ENCODE results near the gene TASP1. TPM values are rescaled to one million over a fixed set of nuclear protein-coding genes. Genes with fewer than 3 reads are reported as not detected.

TASP1 gene
- total RNA-seq, 1 donor from 2014 or later: 22.8 TPM

GRCh38 chr20:13425381-13426135 lies 213.2 kb downstream of the TASP1 start:
- Mint-ChIP-seq H3K4me3 (no peak overlapping the region), H3K9me3 (no peaks in the 10 kb centered on the region), H3K36me3 (peaks cover 9% of the 10 kb centered on the region), H3K27me3 (ENCODE audit: low read depth) (no peaks in the 10 kb centered on the region), H3K27ac (no peak overlapping the region), H3K4me1 (peaks cover 23% of the 10 kb centered on the region)
- no peak for TF ChIP-seq CTCF (IDR thresholded peaks at IDR 0.05; ENCODE audit: unreplicated experiment)
- no peak for DNase-seq (ENCODE audit: low spot score in 2 of 2, unreplicated experiment in 2 of 2)

- H3K27me3 Mint-ChIP-seq (ENCODE audit: low read depth): no peaks in the 10 kb centered on the region
- no peak for DNase-seq (ENCODE audit: low spot score in 2 of 2, unreplicated experiment in 2 of 2)
- no peaks in the 10 kb centered on the region for H3K9me3 Mint-ChIP-seq
- peaks cover 4% of the 10 kb centered on the region for H3K36me3 Mint-ChIP-seq
- peak overlapping the region; percentile 21 for H3K27ac Mint-ChIP-seq
- TF ChIP-seq CTCF (IDR thresholded peaks at IDR 0.05; ENCODE audit: unreplicated experiment): no peak
- H3K4me1 Mint-ChIP-seq: peaks cover 24% of the 10 kb centered on the region
- no peak overlapping the region for H3K4me3 Mint-ChIP-seq
These were observed 214.4 kb downstream of the TASP1 start for GRCh38 chr20:13424174-13424833.

GRCh38 chr20:13423472-13424173 lies 215.1 kb downstream of the TASP1 start:
- peaks cover 23% of the 10 kb centered on the region for H3K4me1 Mint-ChIP-seq
- H3K4me3 Mint-ChIP-seq: no peak overlapping the region
- H3K27me3 Mint-ChIP-seq (ENCODE audit: low read depth): no peaks in the 10 kb centered on the region
- DNase-seq (ENCODE audit: low spot score in 2 of 2, unreplicated experiment in 2 of 2): no peak
- H3K36me3 Mint-ChIP-seq: no peaks in the 10 kb centered on the region
- H3K9me3 Mint-ChIP-seq: no peaks in the 10 kb centered on the region
- H3K27ac Mint-ChIP-seq: no peak overlapping the region
- no peak for TF ChIP-seq CTCF (IDR thresholded peaks at IDR 0.05; ENCODE audit: unreplicated experiment)

- TF ChIP-seq CTCF (IDR thresholded peaks at IDR 0.05; ENCODE audit: unreplicated experiment): no peak
- DNase-seq (ENCODE audit: low spot score in 2 of 2, unreplicated experiment in 2 of 2): no peak
- Mint-ChIP-seq H3K27ac (no peak overlapping the region), H3K27me3 (ENCODE audit: low read depth) (no peaks in the 10 kb centered on the region), H3K36me3 (no peaks in the 10 kb centered on the region), H3K4me3 (no peak overlapping the region), H3K9me3 (no peaks in the 10 kb centered on the region), H3K4me1 (peaks cover 23% of the 10 kb centered on the region)
These were observed 216.1 kb downstream of the TASP1 start for GRCh38 chr20:13422637-13423036.

- Mint-ChIP-seq H3K27ac (peak overlapping the region; percentile 37), H3K27me3 (ENCODE audit: low read depth) (no peaks in the 10 kb centered on the region), H3K36me3 (peaks cover under 1% of the 10 kb centered on the region), H3K4me3 (no peak overlapping the region), H3K9me3 (no peaks in the 10 kb centered on the region), H3K4me1 (peaks cover 14% of the 10 kb centered on the region)
- DNase-seq (ENCODE audit: low spot score in 2 of 2, unreplicated experiment in 2 of 2): no peak
- TF ChIP-seq CTCF (IDR thresholded peaks at IDR 0.05; ENCODE audit: unreplicated experiment): no peak
These were observed 218.1 kb downstream of the TASP1 start for GRCh38 chr20:13420625-13421024.

All from mesothelial cell of epicardium (in vitro differentiated cells).